ENCODE data around the gene IGLL5.

DNA sequence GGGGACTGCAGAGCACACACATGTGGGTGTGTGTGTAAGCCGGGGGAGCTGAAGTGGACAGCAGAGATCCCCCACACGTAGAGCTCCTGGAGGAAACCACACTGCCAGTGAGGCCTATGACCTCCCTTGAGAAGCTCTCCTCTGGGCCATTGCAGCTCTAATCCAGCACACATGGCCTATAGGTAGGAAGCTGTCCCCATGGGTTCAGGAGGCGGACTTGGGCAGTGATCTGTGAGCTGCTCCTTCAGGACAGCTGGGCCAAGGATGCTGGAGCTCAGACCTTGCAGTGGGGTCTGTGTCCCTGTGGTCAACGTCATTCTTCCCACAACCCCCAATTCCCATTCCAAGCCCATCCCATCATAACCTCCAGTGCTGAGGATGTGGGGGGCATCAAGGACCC lies 29.8 kb downstream of the IGLL5 start:
- TF ChIP-seq, protein P1, sequence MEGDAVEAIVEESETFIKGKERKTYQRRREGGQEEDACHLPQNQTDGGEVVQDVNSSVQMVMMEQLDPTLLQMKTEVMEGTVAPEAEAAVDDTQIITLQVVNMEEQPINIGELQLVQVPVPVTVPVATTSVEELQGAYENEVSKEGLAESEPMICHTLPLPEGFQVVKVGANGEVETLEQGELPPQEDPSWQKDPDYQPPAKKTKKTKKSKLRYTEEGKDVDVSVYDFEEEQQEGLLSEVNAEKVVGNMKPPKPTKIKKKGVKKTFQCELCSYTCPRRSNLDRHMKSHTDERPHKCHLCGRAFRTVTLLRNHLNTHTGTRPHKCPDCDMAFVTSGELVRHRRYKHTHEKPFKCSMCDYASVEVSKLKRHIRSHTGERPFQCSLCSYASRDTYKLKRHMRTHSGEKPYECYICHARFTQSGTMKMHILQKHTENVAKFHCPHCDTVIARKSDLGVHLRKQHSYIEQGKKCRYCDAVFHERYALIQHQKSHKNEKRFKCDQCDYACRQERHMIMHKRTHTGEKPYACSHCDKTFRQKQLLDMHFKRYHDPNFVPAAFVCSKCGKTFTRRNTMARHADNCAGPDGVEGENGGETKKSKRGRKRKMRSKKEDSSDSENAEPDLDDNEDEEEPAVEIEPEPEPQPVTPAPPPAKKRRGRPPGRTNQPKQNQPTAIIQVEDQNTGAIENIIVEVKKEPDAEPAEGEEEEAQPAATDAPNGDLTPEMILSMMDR (IDR thresholded peaks at IDR 0.05; ENCODE audit: low read depth, low read length): no peak
- TF ChIP-seq EZH2phosphoT487 (IDR thresholded peaks at IDR 0.05; ENCODE audit: low read depth): no peak
